ENCODE measurements around the gene CCDC127.
"Not testable (repeated sequence)": the region's sequence is repeated elsewhere in the genome, so short reads cannot be mapped to it uniquely, and the experiment has no call there.

- not testable (repeated sequence) for TF ChIP-seq CTCF (IDR thresholded peaks at IDR 0.05; ENCODE audit: insufficient read depth, low read depth, low read length); EZH2 (IDR thresholded peaks at IDR 0.05; ENCODE audit: insufficient read depth, low read length)
Observed at GRCh38 chr5:256347-256746, 38.4 kb upstream of the CCDC127 start.
